HCT116 (cell line): ENCODE measurements around the gene PRKCQ.

Experiments
- CTCF ChIP-seq, 3 experiments: fragments of 200-600 bp in 1 of 3; sonication (generic) in 1 of 3; IDR thresholded peaks in 2 of 3; conservative IDR thresholded peaks in 1 of 3; 2 replicates each; pipeline ENCODE4 v1.5.1; 2012 to 2017; ENCODE audit warnings: low read depth in 2 of 3, low read length in 2 of 3, antibody characterized with exemption in 1 of 3, borderline replicate concordance in 1 of 3, control low read depth in 1 of 3, mild to moderate bottlenecking in 1 of 3, mixed read lengths in 1 of 3, mixed run types in 1 of 3, moderate library complexity in 1 of 3; ENCODE audit not compliant: insufficient read depth in 1 of 3
- EZH2 ChIP-seq: fragments of 200-600 bp; sonication (generic); IDR thresholded peaks from 2 replicates; pipeline ENCODE4 v1.6.1; 2017; ENCODE audit warnings: antibody characterized with exemption, mixed run types
- FOSL1 ChIP-seq: IDR thresholded peaks from 2 replicates; pipeline ENCODE4 v1.6.1; 2012; ENCODE audit warnings: low read depth
- POLR2A ChIP-seq: IDR thresholded peaks from 2 replicates; pipeline ENCODE4 v1.7.0; 2011; ENCODE audit warnings: borderline replicate concordance; ENCODE audit not compliant: insufficient read depth, insufficient read length; ENCODE audit errors: extremely low read depth
- ZNF274 ChIP-seq: fragments of 200-500 bp; sonication (Bioruptor generic); IDR thresholded peaks from 2 replicates; pipeline ENCODE4 v1.6.1; 2014; ENCODE audit warnings: mild to moderate bottlenecking, low read depth, low read length, inconsistent platforms
- TF ChIP-seq, protein P1 (sequence below): IDR thresholded peaks from 2 replicates; pipeline ENCODE4 v1.6.1; 2012

- no peak for TF ChIP-seq POLR2A
- TF ChIP-seq CTCF (IDR thresholded peaks at IDR 0.05 in 2 of 3, conservative IDR thresholded peaks at IDR 0.05 in 1 of 3; ENCODE audit: borderline replicate concordance in 1 of 3, insufficient read depth in 1 of 3, low read depth in 2 of 3, low read length in 2 of 3): no peak
- TF ChIP-seq FOSL1: no peak
- TF ChIP-seq, protein P1, sequence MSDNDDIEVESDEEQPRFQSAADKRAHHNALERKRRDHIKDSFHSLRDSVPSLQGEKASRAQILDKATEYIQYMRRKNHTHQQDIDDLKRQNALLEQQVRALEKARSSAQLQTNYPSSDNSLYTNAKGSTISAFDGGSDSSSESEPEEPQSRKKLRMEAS: no peak
- no peak for TF ChIP-seq ZNF274
- TF ChIP-seq EZH2: no peak
Measured at GRCh38 chr10:6455592-6455991, 124.5 kb downstream of the PRKCQ start.
